ENCODE measurements around the gene CYB561D2.

CYB561D2 gene

DNA sequence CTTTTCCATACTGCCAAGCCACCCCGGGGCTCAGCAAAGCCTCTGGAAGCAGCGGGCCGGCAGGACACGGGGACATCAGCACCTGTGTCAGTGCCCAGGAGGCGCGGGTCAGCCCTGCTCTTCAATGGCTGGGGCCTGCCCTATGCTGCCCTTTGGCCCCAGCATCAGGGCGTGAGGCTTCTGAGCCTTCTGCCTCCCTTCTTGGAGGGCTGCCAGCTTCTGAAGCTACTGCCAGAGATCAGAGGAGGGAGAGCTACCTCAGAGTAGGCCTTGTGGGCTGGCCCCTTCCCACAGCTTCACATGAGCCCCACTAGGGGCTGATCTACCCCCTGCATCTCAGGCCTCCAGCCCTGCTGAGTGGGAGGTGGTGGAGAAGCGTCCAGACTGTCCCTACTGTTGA is 21.7 kb downstream of the CYB561D2 start:
- H3K4me3 ChIP-seq (ENCODE audit: low read depth, low read length), result no peak overlapping the region
- TF ChIP-seq, protein P1, sequence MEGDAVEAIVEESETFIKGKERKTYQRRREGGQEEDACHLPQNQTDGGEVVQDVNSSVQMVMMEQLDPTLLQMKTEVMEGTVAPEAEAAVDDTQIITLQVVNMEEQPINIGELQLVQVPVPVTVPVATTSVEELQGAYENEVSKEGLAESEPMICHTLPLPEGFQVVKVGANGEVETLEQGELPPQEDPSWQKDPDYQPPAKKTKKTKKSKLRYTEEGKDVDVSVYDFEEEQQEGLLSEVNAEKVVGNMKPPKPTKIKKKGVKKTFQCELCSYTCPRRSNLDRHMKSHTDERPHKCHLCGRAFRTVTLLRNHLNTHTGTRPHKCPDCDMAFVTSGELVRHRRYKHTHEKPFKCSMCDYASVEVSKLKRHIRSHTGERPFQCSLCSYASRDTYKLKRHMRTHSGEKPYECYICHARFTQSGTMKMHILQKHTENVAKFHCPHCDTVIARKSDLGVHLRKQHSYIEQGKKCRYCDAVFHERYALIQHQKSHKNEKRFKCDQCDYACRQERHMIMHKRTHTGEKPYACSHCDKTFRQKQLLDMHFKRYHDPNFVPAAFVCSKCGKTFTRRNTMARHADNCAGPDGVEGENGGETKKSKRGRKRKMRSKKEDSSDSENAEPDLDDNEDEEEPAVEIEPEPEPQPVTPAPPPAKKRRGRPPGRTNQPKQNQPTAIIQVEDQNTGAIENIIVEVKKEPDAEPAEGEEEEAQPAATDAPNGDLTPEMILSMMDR (IDR thresholded peaks at IDR 0.05; ENCODE audit: low read depth, low read length, missing control alignments), result no peak
- in situ Hi-C loops (cut with HindIII; ENCODE audit: low sequenced_read_pairs), result no loop called here
- DNase-seq (ENCODE audit: low read depth), result no peak

DNA sequence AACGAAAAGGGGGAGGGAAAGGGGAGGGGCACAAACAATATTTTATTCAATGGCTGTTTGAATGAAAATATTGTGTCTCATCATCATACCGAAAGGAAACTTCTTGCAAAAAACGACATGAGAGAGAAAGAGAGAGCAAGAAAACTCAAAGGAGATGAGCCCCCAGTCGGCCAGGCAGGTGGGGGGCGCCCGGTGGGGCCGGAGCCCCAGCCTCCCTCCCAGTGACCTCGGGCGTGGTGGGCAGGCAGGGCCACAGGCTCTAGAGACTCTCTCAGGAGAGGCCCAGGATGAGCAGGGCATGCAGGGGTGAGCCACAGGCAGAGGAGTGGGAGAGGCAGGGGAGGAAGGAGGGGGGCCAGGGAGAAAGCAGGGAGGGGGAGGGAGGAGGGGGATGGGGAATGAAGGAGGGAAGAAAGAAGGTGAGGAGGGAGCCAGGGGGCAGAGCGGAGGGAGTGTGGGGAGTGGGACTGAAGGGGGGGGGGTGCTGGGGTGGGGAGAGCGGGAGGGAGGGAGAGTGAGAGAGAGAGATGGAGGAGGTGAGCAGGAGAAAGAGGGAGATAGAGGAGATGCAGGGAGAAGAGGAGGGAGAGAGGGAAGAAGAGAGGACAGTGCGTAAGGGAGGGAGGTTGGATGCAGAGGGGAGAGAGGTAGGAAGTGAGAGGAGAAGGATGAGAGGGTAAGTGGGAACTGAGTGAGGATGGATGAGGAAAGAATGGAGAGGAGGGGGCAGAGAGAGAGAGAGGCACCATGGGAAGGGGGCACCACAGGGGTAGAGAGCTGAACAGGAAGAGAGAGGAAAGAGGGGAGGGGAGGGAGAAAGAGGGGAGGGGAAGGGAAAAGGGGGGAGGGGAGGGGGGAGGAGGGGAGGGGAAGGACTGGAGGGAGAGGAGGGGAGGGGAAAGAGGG is 22.7 kb downstream of the CYB561D2 start:
- in situ Hi-C loops (cut with HindIII; ENCODE audit: low sequenced_read_pairs), result no loop called here
- TF ChIP-seq, protein P1 (IDR thresholded peaks at IDR 0.05; ENCODE audit: low read depth, low read length, missing control alignments), result no peak
- no peak for DNase-seq (ENCODE audit: low read depth)
- H3K4me3 ChIP-seq (ENCODE audit: low read depth, low read length), result no peak overlapping the region

DNA sequence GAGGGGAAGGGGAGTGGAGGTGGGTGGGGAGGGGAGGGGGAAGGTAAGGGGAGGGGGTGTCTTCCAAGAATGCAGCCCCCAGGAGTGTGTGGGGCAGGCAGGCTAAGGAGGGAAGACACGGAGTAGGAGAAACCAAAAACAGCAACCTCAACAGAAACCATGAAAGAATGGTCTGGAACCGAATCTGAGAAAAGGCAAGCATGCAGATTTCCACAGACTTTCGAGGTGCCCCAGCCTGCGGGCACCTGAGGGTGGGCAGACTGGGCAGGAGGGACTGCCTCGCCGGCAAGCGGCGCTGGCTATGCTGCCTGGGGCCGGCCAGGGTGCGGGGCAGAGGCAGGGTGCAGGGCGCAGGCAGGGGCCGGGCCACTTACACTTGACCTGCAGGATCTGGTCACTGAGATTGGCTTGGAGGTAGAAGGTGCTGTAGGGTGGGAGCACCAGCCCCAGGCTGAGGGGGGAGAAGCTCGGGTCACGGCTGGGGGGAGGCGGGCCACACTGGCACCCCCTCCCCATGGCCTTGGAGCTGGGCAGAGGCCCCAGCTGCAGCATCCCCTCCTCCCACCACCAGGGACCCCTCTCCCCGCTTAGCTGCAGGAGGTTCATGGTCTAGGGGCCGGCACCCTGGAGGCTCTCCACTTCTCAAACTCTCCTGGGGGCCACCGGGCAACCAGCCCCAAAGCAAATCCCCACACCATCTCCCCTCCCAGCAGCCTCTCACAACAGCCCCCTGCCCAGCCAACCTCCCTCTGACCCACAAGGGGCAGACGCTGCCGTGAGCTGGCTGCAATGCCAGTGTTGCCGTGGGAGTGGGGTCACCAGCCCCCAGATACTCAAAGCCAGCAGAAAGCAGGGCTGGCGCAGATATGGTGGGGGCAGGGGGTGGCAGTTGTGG is 23.9 kb downstream of the CYB561D2 start:
- DNase-seq (ENCODE audit: low read depth), result no peak
- in situ Hi-C loops (cut with HindIII; ENCODE audit: low sequenced_read_pairs), result no loop called here
- no peak overlapping the region for H3K4me3 ChIP-seq (ENCODE audit: low read depth, low read length)
- TF ChIP-seq, protein P1 (IDR thresholded peaks at IDR 0.05; ENCODE audit: low read depth, low read length, missing control alignments), result no peak

DNA sequence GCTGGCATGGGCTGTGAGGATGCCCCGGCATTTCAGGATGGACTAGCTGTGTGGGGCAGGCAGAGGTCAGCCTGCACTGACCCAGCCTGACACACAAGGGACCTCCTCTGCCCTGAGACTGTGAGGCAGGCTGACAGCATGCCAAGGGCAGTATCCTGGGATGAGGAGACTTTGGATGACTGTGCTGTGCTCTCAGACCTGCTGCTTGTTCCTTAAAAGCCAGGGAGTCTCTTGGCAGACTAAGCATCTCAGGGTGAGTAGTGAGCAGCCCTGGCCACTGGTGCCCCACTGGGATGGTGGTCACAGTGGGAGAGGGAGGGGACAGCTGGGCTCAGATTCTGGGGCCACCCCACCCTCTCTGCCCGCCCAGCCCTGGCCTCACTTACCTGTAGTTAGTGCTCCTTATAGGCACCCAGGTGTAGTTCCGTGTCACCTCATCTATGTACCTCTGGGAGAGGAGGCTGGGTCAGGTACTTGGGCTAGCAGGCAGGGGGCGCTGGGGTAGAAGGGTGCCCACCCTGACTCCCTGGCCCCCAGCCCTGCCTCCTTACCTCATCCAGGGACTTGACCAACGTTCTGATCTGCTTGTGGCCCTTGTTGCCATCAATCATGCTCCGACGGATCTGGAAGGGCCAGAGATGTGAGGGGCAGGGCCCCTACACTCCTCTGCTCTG is 24.7 kb downstream of the CYB561D2 start:
- TF ChIP-seq, protein P1 (IDR thresholded peaks at IDR 0.05; ENCODE audit: low read depth, low read length, missing control alignments), result no peak
- no peak for DNase-seq (ENCODE audit: low read depth)
- in situ Hi-C loops (cut with HindIII; ENCODE audit: low sequenced_read_pairs), result no loop called here
- H3K4me3 ChIP-seq (ENCODE audit: low read depth, low read length), result no peak overlapping the region

DNA sequence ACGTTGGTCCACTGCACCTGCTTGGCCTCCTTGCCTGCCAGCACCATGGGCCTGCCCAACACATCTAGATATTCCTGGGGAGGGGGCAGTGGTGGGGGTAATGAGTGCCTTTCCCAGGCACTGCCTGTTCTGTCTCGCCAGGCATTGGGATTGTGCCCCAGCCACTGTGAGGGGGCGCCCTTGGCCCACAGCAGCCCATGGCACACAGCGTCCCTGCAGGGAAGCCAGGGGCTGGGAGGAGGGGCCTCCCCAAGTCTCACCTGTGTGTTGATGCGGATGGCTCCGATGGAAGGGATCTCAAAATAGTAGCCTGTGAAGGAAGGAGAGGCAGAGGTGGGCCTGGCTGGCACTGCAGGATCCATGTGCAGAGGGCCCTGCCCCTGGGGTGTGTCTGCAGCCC is 27.4 kb downstream of the CYB561D2 start:
- TF ChIP-seq, protein P1 (IDR thresholded peaks at IDR 0.05; ENCODE audit: low read depth, low read length, missing control alignments), result no peak
- DNase-seq (ENCODE audit: low read depth), result no peak
- H3K4me3 ChIP-seq (ENCODE audit: low read depth, low read length), result no peak overlapping the region
- in situ Hi-C loops (cut with HindIII; ENCODE audit: low sequenced_read_pairs), result no loop called here

DNA sequence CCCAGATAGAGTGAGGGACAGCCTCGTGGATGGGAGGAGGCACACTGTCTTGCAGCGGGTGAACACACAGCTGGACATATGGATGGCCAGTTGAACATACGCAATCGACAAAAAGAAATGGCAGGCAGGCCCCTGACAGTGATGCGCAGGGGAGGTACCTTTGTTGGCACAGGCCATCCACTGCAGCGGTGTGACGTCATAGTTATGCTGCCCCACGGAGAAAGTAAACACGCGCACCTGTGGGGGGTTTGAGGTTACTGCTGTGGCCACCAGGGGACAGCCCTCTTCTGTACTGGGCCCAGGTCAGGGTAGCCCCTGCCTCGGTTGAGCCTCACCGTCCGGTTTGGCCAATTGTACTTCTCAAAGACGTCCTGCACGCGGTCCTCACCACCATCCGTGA is 28.1 kb downstream of the CYB561D2 start:
- no peak overlapping the region for H3K4me3 ChIP-seq (ENCODE audit: low read depth, low read length)
- no peak for DNase-seq (ENCODE audit: low read depth)
- in situ Hi-C loops (cut with HindIII; ENCODE audit: low sequenced_read_pairs), result no loop called here
- TF ChIP-seq, protein P1 (IDR thresholded peaks at IDR 0.05; ENCODE audit: low read depth, low read length, missing control alignments), result no peak
